Measurements from ENCODE around the gene TRPM4.
A peak's percentile ranks its signal among the peaks of the same experiment; 100 is the strongest.

GRCh38 chr19:49165111-49165750 is 7.6 kb downstream of the TRPM4 start:
- TF ChIP-seq POLR2A (IDR thresholded peaks at IDR 0.05) (no peak), POLR2AphosphoS5 (IDR thresholded peaks at IDR 0.05) (peak; percentile 37)

All from gastroesophageal sphincter (tissue), 2 donors.